Panc1 (cell line): Measurements from ENCODE around the gene CCDC18. TPM values are rescaled to one million over a fixed set of nuclear protein-coding genes. Genes with fewer than 3 reads are reported as not detected.

Experiments
- ATAC-seq: fragments of 200-7000 bp; cut with Tn5 transposase; 2 replicates; pipeline ENCODE4 v1.9.1; 2020; ENCODE audit warnings: mild to moderate bottlenecking, moderate library complexity
- BruUV-seq: library from RNA; stranded (reverse); fragments of 400-500 nt; replicated peaks from 2 replicates; lab custom pipeline; 2021; lab: Mats Ljungman, UMichigan
- CTCF ChIA-PET: fragments of 300-600 bp; sonication (Branson Sonifier 250); formaldehyde crosslinking; loops from one replicate; lab custom pipeline; 2022; ENCODE audit warnings: antibody characterized with exemption; lab: Charles Lee
- POLR2A ChIA-PET: fragments of 300-600 bp; sonication (Branson Sonifier 250); formaldehyde crosslinking; loops from one replicate; lab custom pipeline; 2022; ENCODE audit warnings: antibody characterized with exemption; lab: Charles Lee
- DNase-seq: peaks from one replicate; pipeline ENCODE4 v3.0.0-alpha.2; 2010; ENCODE audit warnings: low read depth, low spot score
- H3K27ac ChIP-seq: 2 replicates; pipeline ENCODE4 v1.5.1; 2011; ENCODE audit warnings: mild to moderate bottlenecking, low read length, inconsistent platforms
- H3K27me3 ChIP-seq: fragments of 200-500 bp; sonication (Bioruptor generic); 2 replicates; pipeline ENCODE4 v1.6.0; 2014; ENCODE audit warnings: low read length, inconsistent platforms; ENCODE audit not compliant: control insufficient read depth, insufficient read depth
- H3K36me3 ChIP-seq: fragments of 200-500 bp; sonication (Bioruptor generic); 2 replicates; pipeline ENCODE4 v1.5.1; 2014; ENCODE audit warnings: inconsistent platforms, mild to moderate bottlenecking, low read length, moderate library complexity; ENCODE audit not compliant: control insufficient read depth, insufficient read depth
- H3K4me1 ChIP-seq: 2 replicates; pipeline ENCODE4 v1.5.1; 2011; ENCODE audit warnings: inconsistent platforms, mild to moderate bottlenecking, low read length, moderate library complexity; ENCODE audit not compliant: control insufficient read depth, insufficient read depth
- H3K4me3 ChIP-seq, 2 experiments: 2 replicates each; pipeline ENCODE4 v1.5.1; 2011 to 2012; ENCODE audit warnings: low read depth in 2 of 2, low read length in 2 of 2, mild to moderate bottlenecking in 2 of 2, inconsistent platforms in 1 of 2, moderate library complexity in 1 of 2
- H3K9me3 ChIP-seq: fragments of 200-500 bp; sonication (Bioruptor generic); 2 replicates; pipeline ENCODE4 v1.5.1; 2014; ENCODE audit warnings: low read depth, mild to moderate bottlenecking, inconsistent platforms, low read length, moderate library complexity; ENCODE audit not compliant: control insufficient read depth, insufficient read depth
- CTCF ChIP-seq: fragments of 450-650 bp; IDR thresholded peaks from 2 replicates; pipeline ENCODE4 v1.5.1; 2017; ENCODE audit warnings: mild to moderate bottlenecking
- POLR2AphosphoS5 ChIP-seq: IDR thresholded peaks from 2 replicates; pipeline ENCODE4 v1.6.1; 2012; ENCODE audit warnings: mild to moderate bottlenecking, low read depth, low read length, moderate library complexity
- REST ChIP-seq, 2 experiments: IDR thresholded peaks; 2 replicates each; pipeline ENCODE4 v1.6.1; 2011 to 2012; ENCODE audit warnings: low read depth in 2 of 2, control low read depth in 1 of 2, low read length in 1 of 2, mild to moderate bottlenecking in 1 of 2, moderate library complexity in 1 of 2; ENCODE audit not compliant: insufficient read depth in 1 of 2
- SIN3A ChIP-seq: IDR thresholded peaks from 2 replicates; pipeline ENCODE4 v1.6.1; 2012; ENCODE audit warnings: low read depth, mild to moderate bottlenecking, low read length, moderate library complexity, borderline replicate concordance; ENCODE audit not compliant: insufficient read depth
- TCF7L2 ChIP-seq: IDR thresholded peaks from 2 replicates; pipeline ENCODE4 v1.6.1; 2011; ENCODE audit warnings: mild to moderate bottlenecking, low read depth, low read length, inconsistent platforms
- in situ Hi-C: cut with HindIII; loops from 2 replicates; pipeline ENCODE4 v1.10.0; 2016; ENCODE audit warnings: low sequenced_read_pairs, low pct_unique_long_range_greater_than_20kb
- intact Hi-C: fragments of 100-400 bp; cut with micrococcal nuclease; formaldehyde crosslinking; loops from one replicate; pipeline ENCODE4 v1.10.0; 2022; ENCODE audit not compliant: unreplicated experiment
- total RNA-seq: library from RNA; stranded (reverse); gene quantifications from one replicate; pipeline ENCODE4 v1.2.1, GENCODE V29; 2021; ENCODE audit not compliant: unreplicated experiment

The CCDC18 gene
- total RNA-seq, 1 experiment from 2014 or later = 11.6 TPM

- Histone ChIP-seq H3K27ac (no peak overlapping the region), H3K27me3 (no peaks in the 10 kb centered on the region), H3K4me3 (no peak overlapping the region), H3K36me3 (no peaks in the 10 kb centered on the region), H3K4me1 (no peaks in the 10 kb centered on the region), H3K9me3 (no peaks in the 10 kb centered on the region)
- ChIA-PET POLR2A (no interaction called here), CTCF (no interaction called here)
- TF ChIP-seq REST (IDR thresholded peaks at IDR 0.05; ENCODE audit: insufficient read depth in 1 of 2, low read depth in 2 of 2, low read length in 1 of 2) = no peak
- no peak for TF ChIP-seq CTCF
- no peak for TF ChIP-seq SIN3A
- TF ChIP-seq POLR2AphosphoS5 = no peak
- TF ChIP-seq TCF7L2 = no peak
- ATAC-seq (no peak), DNase-seq (no peak)
- BruUV-seq = no TSS peak
- intact Hi-C loops = no loop called here
- in situ Hi-C loops = no loop called here
Observed at GRCh38 chr1:93317943-93318342, 137.4 kb downstream of the CCDC18 start.

- in situ Hi-C loops = no loop called here
- ATAC-seq (no peak), DNase-seq (no peak)
- no peaks in the 10 kb centered on the region for H3K9me3 ChIP-seq
- TF ChIP-seq CTCF = no peak
- TF ChIP-seq TCF7L2 = no peak
- TF ChIP-seq REST (IDR thresholded peaks at IDR 0.05; ENCODE audit: insufficient read depth in 1 of 2, low read depth in 2 of 2, low read length in 1 of 2) = no peak
- TF ChIP-seq POLR2AphosphoS5 = no peak
- TF ChIP-seq SIN3A = no peak
- H3K27ac ChIP-seq = no peak overlapping the region
- H3K27me3 ChIP-seq = no peaks in the 10 kb centered on the region
- H3K36me3 ChIP-seq = no peaks in the 10 kb centered on the region
- ChIA-PET CTCF (no interaction called here), POLR2A (no interaction called here)
- H3K4me1 ChIP-seq = no peaks in the 10 kb centered on the region
- BruUV-seq = no TSS peak
- intact Hi-C loops = no loop called here
- no peak overlapping the region for H3K4me3 ChIP-seq
Observed at GRCh38 chr1:93321720-93322119, 141.2 kb downstream of the CCDC18 start.
